Panc1 (cell line): ENCODE results near the gene CAPRIN1. TPM values are rescaled to one million over a fixed set of nuclear protein-coding genes. Genes with fewer than 3 reads are reported as not detected.

ENCODE experiments used
- ATAC-seq: fragments of 200-7000 bp; cut with Tn5 transposase; 2 replicates; pipeline ENCODE4 v1.9.1; 2020; ENCODE audit warnings: mild to moderate bottlenecking, moderate library complexity
- BruUV-seq: library from RNA; stranded (reverse); fragments of 400-500 nt; replicated peaks from 2 replicates; lab custom pipeline; 2021; lab: Mats Ljungman, UMichigan
- CTCF ChIA-PET: fragments of 300-600 bp; sonication (Branson Sonifier 250); formaldehyde crosslinking; loops from one replicate; lab custom pipeline; 2022; ENCODE audit warnings: antibody characterized with exemption; lab: Charles Lee
- POLR2A ChIA-PET: fragments of 300-600 bp; sonication (Branson Sonifier 250); formaldehyde crosslinking; loops from one replicate; lab custom pipeline; 2022; ENCODE audit warnings: antibody characterized with exemption; lab: Charles Lee
- DNase-seq: peaks from one replicate; pipeline ENCODE4 v3.0.0-alpha.2; 2010; ENCODE audit warnings: low read depth, low spot score
- H3K27ac ChIP-seq: 2 replicates; pipeline ENCODE4 v1.5.1; 2011; ENCODE audit warnings: mild to moderate bottlenecking, low read length, inconsistent platforms
- H3K27me3 ChIP-seq: fragments of 200-500 bp; sonication (Bioruptor generic); 2 replicates; pipeline ENCODE4 v1.6.0; 2014; ENCODE audit warnings: low read length, inconsistent platforms; ENCODE audit not compliant: control insufficient read depth, insufficient read depth
- H3K36me3 ChIP-seq: fragments of 200-500 bp; sonication (Bioruptor generic); 2 replicates; pipeline ENCODE4 v1.5.1; 2014; ENCODE audit warnings: inconsistent platforms, mild to moderate bottlenecking, low read length, moderate library complexity; ENCODE audit not compliant: control insufficient read depth, insufficient read depth
- H3K4me1 ChIP-seq: 2 replicates; pipeline ENCODE4 v1.5.1; 2011; ENCODE audit warnings: inconsistent platforms, mild to moderate bottlenecking, low read length, moderate library complexity; ENCODE audit not compliant: control insufficient read depth, insufficient read depth
- H3K4me3 ChIP-seq, 2 experiments: 2 replicates each; pipeline ENCODE4 v1.5.1; 2011 to 2012; ENCODE audit warnings: low read depth in 2 of 2, low read length in 2 of 2, mild to moderate bottlenecking in 2 of 2, inconsistent platforms in 1 of 2, moderate library complexity in 1 of 2
- H3K9me3 ChIP-seq: fragments of 200-500 bp; sonication (Bioruptor generic); 2 replicates; pipeline ENCODE4 v1.5.1; 2014; ENCODE audit warnings: low read depth, mild to moderate bottlenecking, inconsistent platforms, low read length, moderate library complexity; ENCODE audit not compliant: control insufficient read depth, insufficient read depth
- CTCF ChIP-seq: fragments of 450-650 bp; IDR thresholded peaks from 2 replicates; pipeline ENCODE4 v1.5.1; 2017; ENCODE audit warnings: mild to moderate bottlenecking
- POLR2AphosphoS5 ChIP-seq: IDR thresholded peaks from 2 replicates; pipeline ENCODE4 v1.6.1; 2012; ENCODE audit warnings: mild to moderate bottlenecking, low read depth, low read length, moderate library complexity
- SIN3A ChIP-seq: IDR thresholded peaks from 2 replicates; pipeline ENCODE4 v1.6.1; 2012; ENCODE audit warnings: low read depth, mild to moderate bottlenecking, low read length, moderate library complexity, borderline replicate concordance; ENCODE audit not compliant: insufficient read depth
- TCF7L2 ChIP-seq: IDR thresholded peaks from 2 replicates; pipeline ENCODE4 v1.6.1; 2011; ENCODE audit warnings: mild to moderate bottlenecking, low read depth, low read length, inconsistent platforms
- in situ Hi-C: cut with HindIII; loops from 2 replicates; pipeline ENCODE4 v1.10.0; 2016; ENCODE audit warnings: low sequenced_read_pairs, low pct_unique_long_range_greater_than_20kb
- intact Hi-C: fragments of 100-400 bp; cut with micrococcal nuclease; formaldehyde crosslinking; loops from one replicate; pipeline ENCODE4 v1.10.0; 2022; ENCODE audit not compliant: unreplicated experiment
- total RNA-seq: library from RNA; stranded (reverse); gene quantifications from one replicate; pipeline ENCODE4 v1.2.1, GENCODE V29; 2021; ENCODE audit not compliant: unreplicated experiment
- TF ChIP-seq, protein P1 (sequence below), 2 experiments: IDR thresholded peaks; 2 replicates each; pipeline ENCODE4 v1.6.1; 2011 to 2012; ENCODE audit warnings: low read depth in 2 of 2, control low read depth in 1 of 2, low read length in 1 of 2, mild to moderate bottlenecking in 1 of 2, moderate library complexity in 1 of 2; ENCODE audit not compliant: insufficient read depth in 1 of 2

CAPRIN1 gene
- total RNA-seq, 1 experiment from 2014 or later: 266 TPM

GRCh38 chr11:34004236-34004635, 47.3 kb upstream of the CAPRIN1 start:
- H3K27me3 ChIP-seq: no peaks in the 10 kb centered on the region; the same call in 1 of the 2 replicates
- no peak overlapping the region for H3K27ac ChIP-seq
- BruUV-seq: no TSS peak
- intact Hi-C loops: no loop called here
- ChIA-PET CTCF (no interaction called here), POLR2A (interaction anchor here (0.6 kb wide), 1 partner anchor 39 kb away, joined by 3 read pairs; no protein-coding TSS in a partner anchor)
- TF ChIP-seq, protein P1, sequence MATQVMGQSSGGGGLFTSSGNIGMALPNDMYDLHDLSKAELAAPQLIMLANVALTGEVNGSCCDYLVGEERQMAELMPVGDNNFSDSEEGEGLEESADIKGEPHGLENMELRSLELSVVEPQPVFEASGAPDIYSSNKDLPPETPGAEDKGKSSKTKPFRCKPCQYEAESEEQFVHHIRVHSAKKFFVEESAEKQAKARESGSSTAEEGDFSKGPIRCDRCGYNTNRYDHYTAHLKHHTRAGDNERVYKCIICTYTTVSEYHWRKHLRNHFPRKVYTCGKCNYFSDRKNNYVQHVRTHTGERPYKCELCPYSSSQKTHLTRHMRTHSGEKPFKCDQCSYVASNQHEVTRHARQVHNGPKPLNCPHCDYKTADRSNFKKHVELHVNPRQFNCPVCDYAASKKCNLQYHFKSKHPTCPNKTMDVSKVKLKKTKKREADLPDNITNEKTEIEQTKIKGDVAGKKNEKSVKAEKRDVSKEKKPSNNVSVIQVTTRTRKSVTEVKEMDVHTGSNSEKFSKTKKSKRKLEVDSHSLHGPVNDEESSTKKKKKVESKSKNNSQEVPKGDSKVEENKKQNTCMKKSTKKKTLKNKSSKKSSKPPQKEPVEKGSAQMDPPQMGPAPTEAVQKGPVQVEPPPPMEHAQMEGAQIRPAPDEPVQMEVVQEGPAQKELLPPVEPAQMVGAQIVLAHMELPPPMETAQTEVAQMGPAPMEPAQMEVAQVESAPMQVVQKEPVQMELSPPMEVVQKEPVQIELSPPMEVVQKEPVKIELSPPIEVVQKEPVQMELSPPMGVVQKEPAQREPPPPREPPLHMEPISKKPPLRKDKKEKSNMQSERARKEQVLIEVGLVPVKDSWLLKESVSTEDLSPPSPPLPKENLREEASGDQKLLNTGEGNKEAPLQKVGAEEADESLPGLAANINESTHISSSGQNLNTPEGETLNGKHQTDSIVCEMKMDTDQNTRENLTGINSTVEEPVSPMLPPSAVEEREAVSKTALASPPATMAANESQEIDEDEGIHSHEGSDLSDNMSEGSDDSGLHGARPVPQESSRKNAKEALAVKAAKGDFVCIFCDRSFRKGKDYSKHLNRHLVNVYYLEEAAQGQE (IDR thresholded peaks at IDR 0.05; ENCODE audit: insufficient read depth in 1 of 2, low read depth in 2 of 2, low read length in 1 of 2): no peak
- TF ChIP-seq POLR2AphosphoS5: no peak
- no peak for TF ChIP-seq CTCF
- no peak for TF ChIP-seq TCF7L2
- TF ChIP-seq SIN3A: no peak
- no peaks in the 10 kb centered on the region for H3K4me1 ChIP-seq
- no peak for DNase-seq
- H3K4me3 ChIP-seq: no peak overlapping the region
- ATAC-seq: no peak
- no peaks in the 10 kb centered on the region for H3K36me3 ChIP-seq
- no peaks in the 10 kb centered on the region for H3K9me3 ChIP-seq
- in situ Hi-C loops: no loop called here

GRCh38 chr11:34006876-34007275, 44.7 kb upstream of the CAPRIN1 start:
- ATAC-seq: no peak
- no peaks in the 10 kb centered on the region; the same call in 1 of the 2 replicates for H3K27me3 ChIP-seq
- H3K9me3 ChIP-seq: no peaks in the 10 kb centered on the region
- ChIA-PET CTCF (interaction anchor here (1.0 kb wide), 1 partner anchor 10 kb away, joined by 3 read pairs; no protein-coding TSS in a partner anchor), POLR2A (no interaction called here)
- DNase-seq: no peak
- TF ChIP-seq SIN3A (no peak), POLR2AphosphoS5 (no peak), CTCF (no peak), TCF7L2 (no peak)
- TF ChIP-seq, protein P1 (IDR thresholded peaks at IDR 0.05; ENCODE audit: insufficient read depth in 1 of 2, low read depth in 2 of 2, low read length in 1 of 2): no peak
- no peaks in the 10 kb centered on the region for H3K36me3 ChIP-seq
- BruUV-seq: no TSS peak
- no peak overlapping the region for H3K4me3 ChIP-seq
- in situ Hi-C loops (no loop called here), intact Hi-C loops (no loop called here)
- no peaks in the 10 kb centered on the region for H3K4me1 ChIP-seq
- H3K27ac ChIP-seq: no peak overlapping the region
